K562 (cell line): ENCODE measurements around the gene UBE2K. TPM values are rescaled to one million over a fixed set of nuclear protein-coding genes. Genes with fewer than 3 reads are reported as not detected.

ENCODE experiments used
- ATAC-seq: fragments of 200-7000 bp; cut with Tn5 transposase; 3 replicates; pipeline ENCODE4 v1.9.1; 2020; ENCODE audit warnings: moderate library complexity
- BruUV-seq: library from RNA; stranded (reverse); fragments of 400-500 nt; replicated peaks from 2 replicates; lab custom pipeline; 2021; lab: Mats Ljungman, UMichigan
- CTCF ChIA-PET: fragments of 300-600 bp; formaldehyde crosslinking; extraction: SDS; loops from one replicate; lab custom pipeline; 2021; ENCODE audit warnings: low intra/inter-chr PET ratio; lab: Yijun Ruan, JAX
- POLR2A ChIA-PET: fragments of 300-600, 350-650 bp; sonication (Branson Sonifier 250); formaldehyde crosslinking; extraction: SDS; loops from one replicate; lab custom pipeline; 2021; ENCODE audit warnings: antibody characterized with exemption, inconsistent platforms; lab: Yijun Ruan, JAX
- DNase-seq, 4 experiments: peaks; one replicate each; pipeline versions ENCODE4 v3.0.0 to v3.0.0-alpha.2; 2011 to 2018; ENCODE audit warnings: low spot score in 3 of 4, mixed read lengths in 3 of 4; ENCODE audit errors: extremely low read depth in 1 of 4
- FAIRE-seq: peaks from 2 replicates; lab custom pipeline; 2011; peaks lifted over from hg19 to GRCh38; lab: Jason Lieb, UNC
- H2AFZ ChIP-seq: 2 replicates; pipeline ENCODE4 v1.6.0; 2011; ENCODE audit warnings: low read depth, low read length, control low read depth, inconsistent platforms
- H3K27ac ChIP-seq: fragments of 200-600 bp; 3 replicates; pipeline ENCODE4 v1.8.0; 2011; ENCODE audit warnings: low read depth, mild to moderate bottlenecking, control low read depth, inconsistent platforms, low read length, moderate library complexity, mixed read lengths; ENCODE audit errors: extremely low read depth
- H3K27me3 ChIP-seq, 2 experiments: fragments of 300-600 bp in 1 of 2; 2 replicates in 1 of 2; 3 replicates in 1 of 2; pipeline versions ENCODE4 v1.6.0 to v1.8.0; 2011; ENCODE audit warnings: inconsistent platforms in 2 of 2, low read length in 2 of 2, mild to moderate bottlenecking in 1 of 2, mixed read lengths in 1 of 2, moderate library complexity in 1 of 2; ENCODE audit not compliant: control insufficient read depth in 2 of 2, insufficient read depth in 2 of 2
- H3K36me3 ChIP-seq: fragments of 300-600 bp; 3 replicates; pipeline ENCODE4 v1.8.0; 2011; ENCODE audit warnings: mild to moderate bottlenecking, low read length, inconsistent platforms; ENCODE audit not compliant: control insufficient read depth, insufficient read depth
- H3K4me1 ChIP-seq, 2 experiments: fragments of 200-600 bp in 1 of 2; replicated peaks in 1 of 2; 2 replicates in 1 of 2; 3 replicates in 1 of 2; pipeline versions ENCODE4 v1.5.1 to v1.8.0; 2011; ENCODE audit warnings: inconsistent platforms in 2 of 2, low read length in 2 of 2, mild to moderate bottlenecking in 1 of 2, mixed read lengths in 1 of 2, moderate library complexity in 1 of 2; ENCODE audit not compliant: control insufficient read depth in 2 of 2, insufficient read depth in 2 of 2
- H3K4me2 ChIP-seq: 2 replicates; pipeline ENCODE4 v1.6.1; 2011; ENCODE audit warnings: low read length, control low read depth, inconsistent platforms, mixed read lengths; ENCODE audit not compliant: insufficient read depth
- H3K4me3 ChIP-seq: fragments of 200-600 bp; sonication (generic), shearing (Covaris generic); 2 replicates; pipeline ENCODE4 v1.5.1; 2016; ENCODE audit warnings: control low read depth, inconsistent platforms
- H3K79me2 ChIP-seq: fragments of 200-600 bp; 3 replicates; pipeline ENCODE4 v1.8.0; 2011; ENCODE audit warnings: low read length, inconsistent platforms; ENCODE audit not compliant: control insufficient read depth, insufficient read depth
- H3K9ac ChIP-seq, 2 experiments: 2 replicates each; pipeline versions ENCODE4 v1.6.0 to v1.6.1; 2011; ENCODE audit warnings: low read depth in 2 of 2, low read length in 2 of 2, control low read depth in 1 of 2, inconsistent platforms in 1 of 2, mild to moderate bottlenecking in 1 of 2, mixed read lengths in 1 of 2; ENCODE audit not compliant: insufficient read depth in 1 of 2
- H3K9me1 ChIP-seq: one replicate; pipeline ENCODE4 v1.6.0; 2011; ENCODE audit warnings: inconsistent platforms, mild to moderate bottlenecking, low read length, moderate library complexity; ENCODE audit not compliant: control insufficient read depth, insufficient read depth
- H3K9me3 ChIP-seq: replicated peaks from 2 replicates; pipeline ENCODE4 v1.5.1; 2011; ENCODE audit warnings: low read depth, low read length, inconsistent platforms; ENCODE audit not compliant: control insufficient read depth, insufficient read depth
- H4K20me1 ChIP-seq: replicated peaks from 2 replicates; pipeline ENCODE4 v1.6.1; 2011; ENCODE audit warnings: low read length, inconsistent platforms, mixed read lengths; ENCODE audit not compliant: control insufficient read depth, insufficient read depth
- CC2D1A ChIP-seq: fragments of 450-650 bp; IDR thresholded peaks from 2 replicates; pipeline ENCODE4 v1.6.1; 2017; ENCODE audit warnings: mild to moderate bottlenecking
- CREB3 ChIP-seq: fragments of 450-650 bp; conservative IDR thresholded peaks from 2 replicates; pipeline ENCODE4 v1.6.1; 2016; ENCODE audit warnings: missing genetic modification characterization, low read depth, mild to moderate bottlenecking, missing compliant biosample characterization, moderate library complexity
- CTBP1 ChIP-seq: fragments of 450-650 bp; IDR thresholded peaks from 2 replicates; pipeline ENCODE4 v1.6.1; 2016; ENCODE audit warnings: borderline replicate concordance
- FOXA3 ChIP-seq, 2 experiments: fragments of 450-650 bp in 1 of 2; sonication (generic) in 1 of 2; formaldehyde crosslinking; IDR thresholded peaks in 1 of 2; conservative IDR thresholded peaks in 1 of 2; 2 replicates each; pipeline versions ENCODE4 v1.4.0 to v1.8.0; 2020 to 2022; ENCODE audit warnings: mild to moderate bottlenecking in 2 of 2, missing genetic modification reagents in 1 of 2
- NONO ChIP-seq, 2 experiments: fragments of 200-400 bp in 1 of 2; fragments of 450-650 bp in 1 of 2; formaldehyde crosslinking in 1 of 2; IDR thresholded peaks; 2 replicates each; pipeline ENCODE4 v1.6.1; 2017; ENCODE audit warnings: low read depth in 2 of 2, mild to moderate bottlenecking in 2 of 2, moderate library complexity in 2 of 2, low read length in 1 of 2
- RCOR1 ChIP-seq, 2 experiments: IDR thresholded peaks; 2 replicates each; pipeline ENCODE4 v1.6.1; 2012; ENCODE audit warnings: low read depth in 2 of 2, low read length in 2 of 2, borderline replicate concordance in 1 of 2, improper control_type of control experiment in 1 of 2
- SRSF3 ChIP-seq: fragments of 200-400 bp; formaldehyde crosslinking; IDR thresholded peaks from 2 replicates; pipeline ENCODE4 v1.6.1; 2016; ENCODE audit warnings: mild to moderate bottlenecking, low read length, moderate library complexity; ENCODE audit not compliant: insufficient read depth
- ZEB2 ChIP-seq: fragments of 450-650 bp; IDR thresholded peaks from 2 replicates; pipeline ENCODE4 v1.6.1; 2016
- WGBS: fragments of 100-300 bp; shearing (Covaris generic); methylation state at CpG from one replicate; pipeline ENCODE4 v1.1.6; 2016; ENCODE audit warnings: low coverage, mixed read lengths; ENCODE audit not compliant: insufficient coverage; ENCODE audit errors: missing lambda C conversion rate; 5-methylcytosine and 5-hydroxymethylcytosine counted together
- in situ Hi-C: fragments of 300-500 bp; cut with MboI; formaldehyde crosslinking; loops from 4 replicates; pipeline ENCODE4 v1.15.0; 2018; ENCODE audit warnings: inconsistent platforms, mixed read lengths
- intact Hi-C: fragments of 100-400 bp; cut with micrococcal nuclease; formaldehyde crosslinking; loops from 2 replicates; pipeline ENCODE4 v1.14.2; 2022
- polyA plus RNA-seq, 8 experiments: library from polyadenylated mRNA; depleted of rRNA in 4 of 8; stranded (reverse) in 5 of 8; unstranded in 3 of 8; fragments of >200 nt; fragmentation: Nextera tagmentation in 2 of 8; fragmentation: Illumina TruSeq in 1 of 8; extraction: Ambion mirVana in 2 of 8; extraction: Trizol in 1 of 8; gene quantifications; 2 replicates each; pipeline versions ENCODE4 v1.2.1 to v1.2.3, GENCODE V29; 2011 to 2014; ENCODE audit warnings: inconsistent platforms in 1 of 8, missing spikeins in 1 of 8
- total RNA-seq, 7 experiments: library from RNA; depleted of rRNA in 6 of 7; stranded (reverse); fragments of >200 nt in 6 of 7; fragmentation: Illumina TruSeq in 2 of 7; extraction: Trizol in 2 of 7; gene quantifications; 2 replicates each; pipeline versions ENCODE4 v1.2.1 to v1.2.3, GENCODE V29; 2011 to 2021; ENCODE audit warnings: low replicate concordance in 1 of 7
- TF ChIP-seq, protein P1 (sequence below): fragments of 250-450 bp; sonication (Bioruptor Pico); IDR thresholded peaks from 2 replicates; pipeline ENCODE4 v1.4.0; 2020; ENCODE audit warnings: mild to moderate bottlenecking

UBE2K gene
- total and polyA plus RNA-seq, 9 of the 15 experiments (the other 6 are each of a cell fraction or from before 2014, with no cell fraction given): 29.8 to 190 (median 62.6) TPM

DNA sequence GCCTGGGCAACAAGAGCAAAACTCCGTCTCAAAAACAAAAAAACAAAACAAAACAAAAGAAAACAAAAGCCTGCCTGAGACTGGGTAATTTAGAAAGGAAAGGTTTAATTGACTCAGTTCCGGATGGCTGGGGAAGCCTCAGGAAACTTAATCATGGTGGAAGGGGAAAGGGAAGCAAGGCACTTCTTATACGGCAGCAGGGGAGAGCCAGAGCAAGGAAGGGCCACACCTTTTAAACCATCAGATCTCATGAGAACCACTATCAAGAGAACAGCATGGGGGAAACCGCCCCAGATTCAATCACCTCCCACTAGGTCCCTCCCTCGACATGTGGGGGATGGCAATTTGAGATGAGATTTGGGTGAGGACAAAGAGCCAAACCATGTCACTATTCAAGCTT lies 122.2 kb downstream of the UBE2K start:
- peak; percentile 66 for ATAC-seq
- ChIA-PET POLR2A (no interaction called here), CTCF (interaction anchor here (0.7 kb wide), 1 partner anchor 22 kb away, joined by 4 read pairs; no protein-coding TSS in a partner anchor)
- BruUV-seq: no TSS peak
- Histone ChIP-seq H3K9ac (no peak overlapping the region), H3K4me1 (peaks cover 0 to 4% of the 10 kb centered on the region in 2 experiments; a peak in 4 of 5 replicates), H3K27me3 (no peaks in the 10 kb centered on the region), H3K27ac (no peak overlapping the region), H3K36me3 (peaks cover 24% of the 10 kb centered on the region; the same call in 2 of the 3 replicates), H4K20me1 (no peaks in the 10 kb centered on the region), H3K9me1 (no peaks in the 10 kb centered on the region), H2AFZ (no peak overlapping the region), H3K9me3 (no peaks in the 10 kb centered on the region), H3K79me2 (no peaks in the 10 kb centered on the region; the same call in 2 of the 3 replicates), H3K4me3 (no peak overlapping the region), H3K4me2 (no peak overlapping the region)
- TF ChIP-seq, protein P1, sequence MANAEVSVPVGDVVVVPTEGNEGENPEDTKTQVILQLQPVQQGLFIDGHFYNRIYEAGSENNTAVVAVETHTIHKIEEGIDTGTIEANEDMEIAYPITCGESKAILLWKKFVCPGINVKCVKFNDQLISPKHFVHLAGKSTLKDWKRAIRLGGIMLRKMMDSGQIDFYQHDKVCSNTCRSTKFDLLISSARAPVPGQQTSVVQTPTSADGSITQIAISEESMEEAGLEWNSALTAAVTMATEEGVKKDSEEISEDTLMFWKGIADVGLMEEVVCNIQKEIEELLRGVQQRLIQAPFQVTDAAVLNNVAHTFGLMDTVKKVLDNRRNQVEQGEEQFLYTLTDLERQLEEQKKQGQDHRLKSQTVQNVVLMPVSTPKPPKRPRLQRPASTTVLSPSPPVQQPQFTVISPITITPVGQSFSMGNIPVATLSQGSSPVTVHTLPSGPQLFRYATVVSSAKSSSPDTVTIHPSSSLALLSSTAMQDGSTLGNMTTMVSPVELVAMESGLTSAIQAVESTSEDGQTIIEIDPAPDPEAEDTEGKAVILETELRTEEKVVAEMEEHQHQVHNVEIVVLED (CRISPR knock-in tag): no peak
- TF ChIP-seq SRSF3 (no peak), CREB3 (no peak), FOXA3 (CRISPR knock-in tag; conservative IDR thresholded peaks at IDR 0.05 in 1 of 2, IDR thresholded peaks at IDR 0.05 in 1 of 2) (no peak), CC2D1A (peak; percentile 46; the same call in 1 of the 2 replicates), CTBP1 (peak; percentile 32; the same call in 1 of the 2 replicates), ZEB2 (no peak), RCOR1 (IDR thresholded peaks at IDR 0.05; ENCODE audit: borderline replicate concordance in 1 of 2, low read depth in 2 of 2, low read length in 2 of 2) (peak in 1 of 2 experiments; percentile 54; a peak in 1 of 4 replicates), NONO (IDR thresholded peaks at IDR 0.05; ENCODE audit: low read depth in 2 of 2, low read length in 1 of 2) (no peak)
- no peak for FAIRE-seq
- 39% methylated on average over 5 of the region's 5 CpGs for WGBS
- intact Hi-C loops (loop anchor here (5.0 to 10.0 kb wide), 2 partner anchors 123 to 355 kb away; partner anchors contain the start of gene UBE2K), in situ Hi-C loops (no loop called here)
- DNase-seq: peak in 1 of 4 experiments; percentile 49
